Activated T-helper 9 cell treated with anti-CD3 and anti-CD28 coated beads, Interleukin-2, amount 50 U/mL, for 16 hours (primary cell): Measurements from ENCODE around the gene NRP1.
"Not testable (repeated sequence)": the region's sequence is repeated elsewhere in the genome, so short reads cannot be mapped to it uniquely, and the experiment has no call there.

ENCODE experiments used
- DNase-seq: peaks from one replicate; pipeline ENCODE4 v3.0.0-alpha.2; 2020; ENCODE audit warnings: low read depth

The NRP1 gene

DNA sequence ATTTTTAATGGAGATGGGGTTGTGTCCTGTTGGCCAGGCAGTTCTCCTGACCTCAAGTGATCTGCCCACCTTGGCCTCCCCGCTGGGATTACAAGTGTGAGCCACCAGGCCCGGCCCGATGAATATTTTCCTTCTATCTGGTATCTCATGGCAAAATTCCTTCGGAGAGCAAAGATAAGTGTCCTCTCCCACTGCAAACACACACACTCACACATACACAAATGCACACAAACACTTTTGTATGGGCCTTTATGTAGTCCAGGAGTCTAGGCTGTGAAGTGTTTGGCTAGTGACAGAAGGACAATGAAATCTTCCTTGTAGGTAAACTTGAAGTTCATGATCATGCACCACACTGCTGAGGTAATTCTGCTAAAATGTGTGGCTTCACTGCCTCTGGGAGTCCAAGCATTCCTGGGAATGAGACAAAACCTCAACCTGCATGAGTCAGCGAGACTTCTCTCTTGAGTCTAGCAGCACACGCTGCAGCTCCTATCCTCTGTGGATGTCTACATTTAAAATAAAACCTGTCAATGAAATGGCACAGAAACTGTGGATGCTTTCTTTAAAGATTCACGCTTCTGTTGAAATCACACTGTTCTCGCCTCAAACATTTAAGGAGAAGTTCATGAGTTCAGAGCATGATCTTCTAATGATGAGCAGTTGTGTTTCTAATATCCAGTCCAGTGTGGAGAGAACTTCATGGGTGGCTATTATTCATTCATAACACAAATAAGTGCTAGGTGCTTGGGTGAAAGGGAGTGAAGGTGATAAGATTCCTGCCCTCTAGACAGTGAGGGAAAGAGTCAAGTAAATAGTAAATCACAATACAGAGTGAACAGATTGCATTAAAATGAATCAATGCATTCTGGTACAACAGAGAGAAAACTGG is 96.5 kb downstream of the NRP1 start:
- no peak for DNase-seq

DNA sequence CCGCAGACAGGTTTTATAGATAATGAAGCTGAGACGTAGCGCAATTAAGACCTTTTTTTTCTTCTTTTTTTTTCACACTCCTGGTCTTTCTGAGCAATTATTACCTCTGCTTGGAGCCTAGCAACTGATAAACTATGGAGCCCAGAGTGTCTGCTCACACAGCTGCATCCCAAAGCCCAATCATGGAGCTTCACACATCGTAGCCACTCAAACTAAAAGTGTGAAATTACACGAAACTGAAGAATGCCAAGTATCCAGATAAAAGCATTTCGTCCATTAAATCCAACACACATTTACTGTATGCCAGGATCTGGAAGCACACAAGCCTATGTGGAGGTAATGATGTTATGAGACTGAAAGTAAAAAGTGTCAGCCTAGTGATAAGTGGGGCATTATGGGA is 97.6 kb downstream of the NRP1 start:
- DNase-seq = no peak

DNA sequence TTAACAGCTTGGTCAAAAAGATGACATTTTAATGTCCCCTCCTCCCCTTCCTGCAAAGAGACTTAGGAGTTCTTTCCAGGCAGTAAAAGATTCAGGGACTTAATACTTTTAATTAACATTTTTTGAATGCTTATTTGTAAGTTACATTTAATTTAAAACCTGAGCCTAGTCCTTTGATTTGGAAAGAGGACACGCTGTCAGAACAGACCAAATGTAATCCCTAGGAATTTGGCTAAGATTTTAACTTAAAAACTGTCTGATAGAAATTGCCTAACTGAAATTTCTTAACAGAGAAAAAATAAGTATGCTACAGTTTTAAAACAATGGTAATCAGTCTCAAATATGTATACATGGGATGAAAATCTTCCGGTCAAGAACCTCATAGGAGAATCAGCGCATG is 98.5 kb downstream of the NRP1 start:
- no peak for DNase-seq

DNA sequence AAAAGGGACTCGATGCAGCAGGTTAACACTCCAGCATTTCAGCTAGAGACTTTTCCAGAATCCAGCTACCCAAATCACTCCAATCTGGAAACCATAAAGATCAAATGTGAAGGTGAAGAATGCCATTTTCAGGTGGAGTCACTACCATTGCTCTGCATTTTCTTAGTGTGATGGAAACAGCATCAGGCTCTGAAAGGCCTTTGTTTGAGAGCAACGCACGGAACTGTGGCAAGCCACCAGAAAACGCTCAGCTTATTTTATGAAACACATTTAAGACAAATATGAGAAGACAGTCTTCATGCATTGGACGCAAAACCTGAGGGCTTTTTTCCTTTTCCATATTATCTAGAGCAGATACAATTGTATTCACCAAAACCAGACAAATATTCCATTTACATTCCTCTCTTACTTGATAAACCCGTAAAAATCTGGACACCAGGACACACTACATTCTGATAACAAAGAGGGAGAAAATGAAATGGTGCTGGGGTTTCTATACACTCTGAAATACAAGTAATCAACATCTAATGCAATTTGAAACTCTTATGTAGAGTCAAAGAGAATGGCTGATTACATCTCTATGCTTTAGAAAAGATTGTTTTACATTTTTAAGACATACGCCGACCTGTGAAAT is 99.1 kb downstream of the NRP1 start:
- DNase-seq = no peak

DNA sequence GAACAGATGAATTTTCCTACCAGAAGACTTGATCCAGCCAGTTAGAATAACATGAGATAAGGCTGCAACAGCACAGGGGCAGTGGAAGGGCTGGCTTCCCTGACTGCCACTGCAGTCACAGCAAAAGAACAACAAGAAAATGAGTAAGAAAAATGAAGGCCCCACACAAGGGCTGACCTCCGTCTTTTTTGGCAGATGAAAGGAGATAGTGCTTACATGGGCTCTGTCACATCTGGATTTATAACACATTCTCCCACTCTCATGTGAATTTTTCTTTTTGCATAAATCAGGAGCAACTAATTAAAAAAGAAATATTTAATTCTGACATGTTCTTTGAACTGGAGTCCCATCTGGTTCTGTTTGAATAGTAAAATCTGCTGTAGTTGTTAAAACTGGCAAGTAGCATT is 99.6 kb downstream of the NRP1 start:
- no peak for DNase-seq

GRCh38 chr10:33233635-33234034 is 100.8 kb downstream of the NRP1 start:
- no peak for DNase-seq

DNA sequence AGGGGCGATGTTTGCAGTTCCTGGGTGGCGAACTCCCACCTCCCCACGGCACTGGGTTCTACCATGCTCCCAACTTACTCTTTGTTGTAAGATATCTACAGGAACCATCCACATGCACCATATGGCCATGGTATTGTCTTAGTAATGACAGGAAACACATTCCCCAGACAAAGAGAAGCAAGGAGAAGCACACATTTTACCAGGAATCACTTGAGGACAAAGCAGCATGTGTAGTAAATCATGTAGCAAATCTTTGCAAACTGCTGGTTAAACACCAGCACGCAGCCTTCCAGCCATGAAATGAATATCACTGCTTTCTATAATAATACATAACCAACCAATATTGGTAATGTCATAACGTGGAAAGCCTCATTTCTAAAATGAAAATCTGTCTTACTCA is 101.2 kb downstream of the NRP1 start:
- DNase-seq = no peak

GRCh38 chr10:33231621-33232350 is 102.7 kb downstream of the NRP1 start:
- DNase-seq = no peak

DNA sequence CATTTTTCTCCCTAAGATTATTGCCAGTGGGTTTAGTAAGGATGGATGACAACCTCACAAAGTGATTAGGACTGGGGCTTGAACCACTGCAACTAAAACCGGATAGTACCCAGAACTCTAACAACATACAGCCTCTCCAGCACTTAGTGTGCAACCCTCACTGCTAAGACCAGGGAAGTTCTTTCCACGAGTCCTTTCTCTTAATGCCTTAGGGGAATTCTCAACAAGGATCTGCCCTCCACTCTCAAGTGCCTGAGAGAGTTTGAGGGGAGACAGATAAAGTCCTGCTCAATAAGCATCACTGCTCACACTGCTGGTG is 104.6 kb downstream of the NRP1 start:
- no peak for DNase-seq

DNA sequence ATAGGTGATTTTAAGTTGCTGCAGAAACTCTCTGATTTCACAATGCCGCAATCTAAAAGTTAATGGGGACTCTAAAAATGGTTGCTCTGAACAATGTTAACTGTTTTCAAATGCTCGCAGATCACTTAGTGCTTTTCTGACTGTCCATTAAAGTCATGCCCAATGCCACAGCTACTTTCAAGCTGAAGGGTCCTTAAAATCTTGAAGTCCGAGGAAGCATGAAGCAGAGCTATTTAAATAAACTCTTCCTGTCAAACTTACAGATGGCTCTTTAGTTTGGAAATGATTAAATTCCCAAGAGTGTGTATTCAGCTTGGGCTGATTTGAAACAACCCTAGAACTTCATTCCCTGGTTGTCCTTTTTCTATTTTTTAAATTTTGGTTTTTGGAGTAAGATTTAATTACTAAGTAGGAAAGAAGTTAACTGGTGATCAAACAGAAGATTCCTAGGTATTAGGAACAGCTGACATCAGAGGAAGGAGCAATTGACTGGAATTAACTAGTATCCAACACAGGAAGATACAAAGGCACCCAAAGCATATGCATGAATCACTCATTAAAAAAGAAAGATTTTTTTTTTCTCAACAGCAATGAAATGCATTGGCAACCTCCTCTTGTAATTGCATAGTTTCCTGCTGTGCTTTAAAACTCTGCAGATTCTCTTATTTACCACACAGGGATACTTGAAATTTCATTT is 105.1 kb downstream of the NRP1 start:
- DNase-seq = no peak

DNA sequence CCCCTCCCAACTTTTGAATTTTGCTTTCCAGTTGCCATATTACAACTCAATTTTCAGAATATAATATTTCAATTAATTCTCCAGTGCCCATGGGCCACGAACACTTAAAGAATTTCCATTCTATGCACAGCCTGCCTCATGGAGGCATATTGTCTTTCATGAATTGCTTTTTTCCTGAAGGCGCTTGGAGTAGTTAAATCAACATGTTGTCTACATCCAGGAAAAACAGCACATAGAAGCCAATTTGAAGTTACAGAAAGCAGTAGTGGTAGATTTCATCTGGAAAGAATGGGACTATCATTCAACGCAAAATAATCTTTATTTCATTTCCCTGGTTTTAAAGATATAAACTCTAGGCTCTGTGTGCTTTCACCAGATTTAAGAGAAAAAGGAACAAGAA is 106.0 kb downstream of the NRP1 start:
- no peak for DNase-seq

- DNase-seq = no peak
These were observed 107.0 kb downstream of the NRP1 start for GRCh38 chr10:33227489-33227888.

- no peak for DNase-seq
These were observed 110.1 kb downstream of the NRP1 start for GRCh38 chr10:33224251-33224965.

DNA sequence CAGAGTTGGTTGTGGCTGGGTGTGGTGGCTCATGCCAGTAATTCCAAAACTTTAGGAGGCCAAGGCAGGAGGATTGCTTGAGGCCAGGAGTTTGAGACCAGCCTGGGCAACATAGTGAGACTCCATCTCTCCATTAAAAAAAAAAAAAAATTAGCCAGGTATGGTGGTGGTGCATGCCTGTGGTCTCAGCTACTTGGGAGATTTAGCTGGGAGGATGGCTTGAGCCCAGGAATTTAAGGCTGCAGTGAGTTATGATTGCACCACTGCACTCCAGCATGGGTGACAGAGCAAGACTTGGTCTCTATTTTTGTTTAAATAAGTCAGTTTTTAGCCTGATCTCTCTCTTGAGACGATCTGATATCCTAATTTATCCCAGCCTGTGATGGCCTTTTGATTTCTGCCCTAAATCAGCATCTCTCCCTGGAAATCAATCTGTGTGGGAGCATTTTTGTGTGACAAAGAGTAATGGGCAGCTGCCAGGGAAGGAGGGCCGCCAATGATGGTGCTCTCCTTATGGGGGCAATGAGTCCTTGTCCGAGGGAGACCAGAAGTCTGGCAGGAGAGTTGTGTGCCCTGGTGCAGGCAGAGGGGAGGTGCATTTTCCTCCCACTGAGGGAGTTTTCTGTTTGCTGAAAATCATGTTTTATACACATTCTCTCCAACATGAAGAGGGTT is 111.0 kb downstream of the NRP1 start:
- no peak for DNase-seq

GRCh38 chr10:33222304-33222703 is 112.2 kb downstream of the NRP1 start:
- not testable (repeated sequence) for DNase-seq

DNA sequence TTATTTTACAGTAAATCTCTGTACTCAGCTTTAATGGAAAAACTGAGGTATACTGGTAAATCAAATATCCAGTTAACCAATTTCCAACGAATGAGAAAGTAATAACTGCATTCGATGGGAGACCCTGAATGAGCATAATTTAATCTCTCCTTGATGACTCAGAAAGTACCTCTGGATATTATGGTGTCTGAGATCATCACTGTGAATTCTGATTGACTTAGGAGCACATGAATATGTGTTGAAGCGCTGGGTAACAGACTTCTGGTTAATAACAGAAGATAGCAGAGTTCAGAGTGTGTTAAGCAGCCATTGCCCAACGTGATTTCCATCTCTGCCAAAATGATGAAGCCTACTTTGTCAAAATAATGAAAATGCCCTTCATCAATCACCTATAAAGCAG is 116.6 kb downstream of the NRP1 start:
- DNase-seq = no peak

GRCh38 chr10:33216661-33217427 is 117.6 kb downstream of the NRP1 start:
- no peak for DNase-seq

GRCh38 chr10:33215635-33216034 is 118.8 kb downstream of the NRP1 start:
- no peak for DNase-seq

DNA sequence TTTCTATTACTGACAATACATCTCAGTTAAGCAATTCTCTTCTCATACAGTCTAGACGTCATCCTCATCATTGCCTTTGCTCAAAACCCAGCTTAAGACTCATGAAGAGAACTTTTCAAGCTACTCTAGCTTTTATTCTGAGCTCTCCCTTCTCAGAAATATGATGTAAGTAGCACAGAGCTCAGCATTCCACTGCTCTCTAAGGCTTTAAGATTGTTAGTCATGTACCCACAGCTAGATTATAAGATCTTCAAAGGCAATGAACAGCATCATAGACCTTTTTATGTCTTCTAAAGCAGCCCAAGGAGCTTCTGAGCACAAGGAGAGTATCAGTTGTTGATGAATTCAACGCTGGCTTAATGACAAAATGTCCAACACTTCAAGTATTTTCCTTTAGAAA is 119.3 kb downstream of the NRP1 start:
- no peak for DNase-seq

- no peak for DNase-seq
These were observed 120.3 kb downstream of the NRP1 start for GRCh38 chr10:33214174-33214573.
